PC-3 (cell line): Measurements from ENCODE around the gene HEXA.
"Not testable (repeated sequence)": the region's sequence is repeated elsewhere in the genome, so short reads cannot be mapped to it uniquely, and the experiment has no call there.

Experiments used
- CTCF ChIP-seq: fragments of 300-600 bp; sonication (generic); conservative IDR thresholded peaks from 2 replicates; pipeline ENCODE4 v1.5.1; 2017; ENCODE audit warnings: antibody characterized with exemption, low read depth, mild to moderate bottlenecking, low read length
- EZH2 ChIP-seq: fragments of 300-600 bp; sonication (generic); IDR thresholded peaks from one replicate; pipeline ENCODE4 v1.6.1; 2017; ENCODE audit warnings: antibody characterized with exemption, mild to moderate bottlenecking, low read length; ENCODE audit not compliant: unreplicated experiment
- EZH2phosphoT487 ChIP-seq: fragments of 300-600 bp; sonication (generic); IDR thresholded peaks from 2 replicates; pipeline ENCODE4 v1.6.1; 2018; ENCODE audit warnings: mild to moderate bottlenecking, antibody characterized with exemption, low read length, borderline replicate concordance

- TF ChIP-seq CTCF, EZH2phosphoT487, EZH2: not testable (repeated sequence)
Measured at GRCh38 chr15:72419768-72420167, 44.0 kb upstream of the HEXA start.
